Chondrocyte (in vitro differentiated cells): ENCODE measurements around the gene SUFU. TPM values are rescaled to one million over a fixed set of nuclear protein-coding genes. Genes with fewer than 3 reads are reported as not detected.

Source experiments
- DNase-seq: peaks from one replicate; pipeline ENCODE4 v3.0.0; 2021; ENCODE audit warnings: mixed read lengths, low spot score
- H3K27ac Mint-ChIP-seq: one replicate; pipeline ENCODE4 v1.8.0; 2021; ENCODE audit warnings: mild to moderate bottlenecking, moderate library complexity, mixed read lengths; ENCODE audit not compliant: unreplicated experiment
- H3K27me3 Mint-ChIP-seq: 2 replicates; pipeline ENCODE4 v1.8.0; 2021; ENCODE audit warnings: low read depth, mixed read lengths
- H3K36me3 Mint-ChIP-seq: 2 replicates; pipeline ENCODE4 v1.8.0; 2021; ENCODE audit warnings: low read depth, mixed read lengths
- H3K4me1 Mint-ChIP-seq: 2 replicates; pipeline ENCODE4 v1.8.0; 2021; ENCODE audit warnings: low read depth, mild to moderate bottlenecking, mixed read lengths
- H3K4me3 Mint-ChIP-seq: one replicate; pipeline ENCODE4 v1.8.0; 2021; ENCODE audit warnings: mild to moderate bottlenecking, moderate library complexity, mixed read lengths; ENCODE audit not compliant: unreplicated experiment
- H3K9me3 Mint-ChIP-seq: 2 replicates; pipeline ENCODE4 v1.8.0; 2021; ENCODE audit warnings: low read depth, mixed read lengths
- CTCF ChIP-seq: fragments of 200-600 bp; sonication (generic); IDR thresholded peaks from 2 replicates; pipeline ENCODE4 v1.5.0; 2021; ENCODE audit warnings: antibody characterized with exemption, mild to moderate bottlenecking, moderate library complexity
- total RNA-seq: library from RNA; stranded (reverse); gene quantifications from 3 replicates; pipeline ENCODE4 v1.2.1, GENCODE V29; 2021

SUFU gene
- total RNA-seq, 1 donor from 2014 or later = 15.5 TPM

GRCh38 chr10:102608487-102608886, 104.7 kb downstream of the SUFU start:
- H3K4me1 Mint-ChIP-seq = peaks cover 21% of the 10 kb centered on the region
- H3K27me3 Mint-ChIP-seq = no peaks in the 10 kb centered on the region
- no peaks in the 10 kb centered on the region for H3K9me3 Mint-ChIP-seq
- no peak overlapping the region for H3K4me3 Mint-ChIP-seq
- peak; percentile 17 for TF ChIP-seq CTCF
- peaks cover 4% of the 10 kb centered on the region for H3K36me3 Mint-ChIP-seq
- DNase-seq = peak; percentile 22
- H3K27ac Mint-ChIP-seq = no peak overlapping the region

- no peak overlapping the region for H3K27ac Mint-ChIP-seq
- H3K4me3 Mint-ChIP-seq = no peak overlapping the region
- no peaks in the 10 kb centered on the region for H3K9me3 Mint-ChIP-seq
- H3K36me3 Mint-ChIP-seq = peaks cover 4% of the 10 kb centered on the region
- DNase-seq = peak; percentile 9
- TF ChIP-seq CTCF = no peak
- peaks cover 6% of the 10 kb centered on the region for H3K4me1 Mint-ChIP-seq
- H3K27me3 Mint-ChIP-seq = no peaks in the 10 kb centered on the region
Observed at GRCh38 chr10:102610441-102610887, 106.7 kb downstream of the SUFU start.

GRCh38 chr10:102611514-102612087, 107.8 kb downstream of the SUFU start:
- no peak for TF ChIP-seq CTCF
- H3K4me3 Mint-ChIP-seq = no peak overlapping the region
- H3K4me1 Mint-ChIP-seq = no peaks in the 10 kb centered on the region
- no peak overlapping the region for H3K27ac Mint-ChIP-seq
- DNase-seq = peak; percentile 43
- H3K27me3 Mint-ChIP-seq = no peaks in the 10 kb centered on the region
- H3K9me3 Mint-ChIP-seq = no peaks in the 10 kb centered on the region
- peaks cover 2% of the 10 kb centered on the region for H3K36me3 Mint-ChIP-seq

- TF ChIP-seq CTCF = no peak
- no peaks in the 10 kb centered on the region for H3K4me1 Mint-ChIP-seq
- DNase-seq = no peak
- peaks cover 8% of the 10 kb centered on the region for H3K36me3 Mint-ChIP-seq
- no peaks in the 10 kb centered on the region for H3K9me3 Mint-ChIP-seq
- H3K27me3 Mint-ChIP-seq = no peaks in the 10 kb centered on the region
- H3K27ac Mint-ChIP-seq = no peak overlapping the region
- H3K4me3 Mint-ChIP-seq = no peak overlapping the region
Observed at GRCh38 chr10:102612964-102613275, 109.1 kb downstream of the SUFU start.

- DNase-seq = peak; percentile 58
- Mint-ChIP-seq H3K4me3 (no peak overlapping the region), H3K9me3 (no peaks in the 10 kb centered on the region), H3K36me3 (peaks cover 8% of the 10 kb centered on the region), H3K27me3 (no peaks in the 10 kb centered on the region), H3K4me1 (peaks cover under 1% of the 10 kb centered on the region), H3K27ac (no peak overlapping the region)
- TF ChIP-seq CTCF = no peak
Observed at GRCh38 chr10:102613286-102613685, 109.5 kb downstream of the SUFU start.
